HepG2 (cell line): ENCODE measurements around the gene ARG2. TPM values are rescaled to one million over a fixed set of nuclear protein-coding genes. Genes with fewer than 3 reads are reported as not detected.

Source experiments
- ATAC-seq: fragments of 200-7000 bp; cut with Tn5 transposase; 3 replicates; pipeline ENCODE4 v1.9.1; 2020; ENCODE audit warnings: mild to moderate bottlenecking, moderate library complexity
- BruUV-seq: library from RNA; stranded (reverse); fragments of 400-500 nt; replicated peaks from 2 replicates; lab custom pipeline; 2021; lab: Mats Ljungman, UMichigan
- CTCF ChIA-PET: fragments of 300-600 bp; formaldehyde crosslinking; extraction: SDS; loops from one replicate; lab custom pipeline; 2021; ENCODE audit warnings: low total read pairs, inconsistent platforms, low intra/inter-chr PET ratio; lab: Yijun Ruan, JAX
- POLR2A ChIA-PET: fragments of 350-600 bp; sonication (Branson Sonifier 250); formaldehyde crosslinking; loops from one replicate; lab custom pipeline; 2020; ENCODE audit warnings: antibody characterized with exemption, inconsistent platforms; lab: Yijun Ruan, JAX
- DNase-seq: peaks from one replicate; pipeline ENCODE4 v3.0.0-alpha.2; 2015; ENCODE audit warnings: low spot score
- FAIRE-seq: peaks from 3 replicates; lab custom pipeline; 2011; peaks lifted over from hg19 to GRCh38; lab: Jason Lieb, UNC
- H2AFZ ChIP-seq: one replicate; pipeline ENCODE4 v1.6.1; 2011; ENCODE audit warnings: low read length, inconsistent platforms
- H3K27ac ChIP-seq: fragments of 300-600 bp; 3 replicates; pipeline ENCODE4 v1.8.0; 2011; ENCODE audit warnings: mixed run types, mild to moderate bottlenecking, mixed read lengths, low read length, inconsistent platforms; ENCODE audit not compliant: insufficient read depth; ENCODE audit errors: extremely low read length
- H3K27me3 ChIP-seq, 2 experiments: fragments of 200-600 bp in 1 of 2; 2 replicates in 1 of 2; 3 replicates in 1 of 2; pipeline versions ENCODE4 v1.6.0 to v1.8.0; 2011; ENCODE audit warnings: low read length in 2 of 2, mild to moderate bottlenecking in 2 of 2, moderate library complexity in 2 of 2, inconsistent platforms in 1 of 2; ENCODE audit not compliant: insufficient read depth in 2 of 2, control insufficient read depth in 1 of 2
- H3K36me3 ChIP-seq, 2 experiments: fragments of 200-600 bp in 1 of 2; replicated peaks in 1 of 2; 2 replicates in 1 of 2; 3 replicates in 1 of 2; pipeline versions ENCODE4 v1.5.1 to v1.8.0; 2011; ENCODE audit warnings: low read length in 2 of 2, inconsistent platforms in 1 of 2; ENCODE audit not compliant: insufficient read depth in 2 of 2, control insufficient read depth in 1 of 2
- H3K4me1 ChIP-seq: 2 replicates; pipeline ENCODE4 v1.5.1; 2012; ENCODE audit warnings: low read length, inconsistent platforms; ENCODE audit not compliant: insufficient read depth
- H3K4me2 ChIP-seq: 2 replicates; pipeline ENCODE4 v1.6.0; 2011; ENCODE audit warnings: low read depth, low read length, inconsistent platforms
- H3K4me3 ChIP-seq, 3 experiments: fragments of 200-600 bp in 1 of 3; sonication (generic), shearing (Covaris generic) in 1 of 3; replicated peaks in 1 of 3; 2 replicates each; pipeline ENCODE4 v1.5.1; 2011 to 2016; ENCODE audit warnings: low read length in 3 of 3, inconsistent platforms in 2 of 3, low read depth in 2 of 3, mild to moderate bottlenecking in 2 of 3, control low read depth in 1 of 3, mixed read lengths in 1 of 3; ENCODE audit not compliant: insufficient read depth in 1 of 3
- H3K79me2 ChIP-seq: one replicate; pipeline ENCODE4 v1.6.1; 2011; ENCODE audit warnings: low read length, inconsistent platforms; ENCODE audit not compliant: insufficient read depth
- H3K9ac ChIP-seq: 2 replicates; pipeline ENCODE4 v1.6.0; 2011; ENCODE audit warnings: mild to moderate bottlenecking, low read depth, low read length, inconsistent platforms; ENCODE audit not compliant: insufficient read depth
- H3K9me3 ChIP-seq: 2 replicates; pipeline ENCODE4 v1.5.1; 2012; ENCODE audit warnings: mild to moderate bottlenecking, low read length
- H4K20me1 ChIP-seq: 2 replicates; pipeline ENCODE4 v1.6.0; 2011; ENCODE audit warnings: inconsistent platforms, mild to moderate bottlenecking, low read length, moderate library complexity; ENCODE audit not compliant: insufficient read depth
- JUND ChIP-seq: sonication (generic); formaldehyde crosslinking; IDR thresholded peaks from 2 replicates; pipeline ENCODE4 v1.8.0; 2022; ENCODE audit warnings: mild to moderate bottlenecking, missing genetic modification reagents
- KLF13 ChIP-seq: sonication (generic); formaldehyde crosslinking; IDR thresholded peaks from 2 replicates; pipeline ENCODE4 v1.4.0; 2020; ENCODE audit warnings: mild to moderate bottlenecking, missing genetic modification reagents
- NFKBIZ ChIP-seq: IDR thresholded peaks from 2 replicates; pipeline ENCODE4 v1.6.1; 2018; ENCODE audit warnings: missing genetic modification reagents, missing compliant biosample characterization
- RNF2 ChIP-seq: fragments of 450-650 bp; conservative IDR thresholded peaks from 2 replicates; pipeline ENCODE4 v1.6.1; 2016; ENCODE audit warnings: low read depth
- ZNF121 ChIP-seq: sonication (generic); formaldehyde crosslinking; IDR thresholded peaks from 2 replicates; pipeline ENCODE4 v1.5.0; 2020; ENCODE audit warnings: mild to moderate bottlenecking, missing genetic modification reagents
- ZNF280B ChIP-seq: sonication (generic); formaldehyde crosslinking; IDR thresholded peaks from 2 replicates; pipeline ENCODE4 v1.5.0; 2020; ENCODE audit warnings: missing genetic modification reagents, mild to moderate bottlenecking, borderline replicate concordance
- ZNF577 ChIP-seq: sonication (generic); formaldehyde crosslinking; IDR thresholded peaks from 2 replicates; pipeline ENCODE4 v1.4.0; 2020; ENCODE audit warnings: mild to moderate bottlenecking, low read depth, missing genetic modification reagents, borderline replicate concordance
- WGBS: methylation state at CpG from one replicate; pipeline ENCODE4 v1.1.6; 2017; ENCODE audit warnings: low lambda C conversion rate; 5-methylcytosine and 5-hydroxymethylcytosine counted together
- in situ Hi-C: cut with HindIII; loops from 2 replicates; pipeline ENCODE4 v1.10.0; 2017; ENCODE audit warnings: low pct_unique_long_range_greater_than_20kb; ENCODE audit not compliant: extremely low pct_ligation_motif_present
- intact Hi-C: fragments of 100-400 bp; cut with micrococcal nuclease; formaldehyde crosslinking; loops from one replicate; pipeline ENCODE4 v1.10.0; 2022; ENCODE audit not compliant: unreplicated experiment
- polyA plus RNA-seq, 8 experiments: library from polyadenylated mRNA; depleted of rRNA in 3 of 8; stranded (reverse) in 7 of 8; unstranded in 1 of 8; fragments of >200 nt; fragmentation: Illumina TruSeq in 4 of 8; extraction: Trizol in 4 of 8; gene quantifications; 2 replicates each; pipeline versions ENCODE4 v1.2.1 to v1.2.3, GENCODE V29; 2011 to 2016; ENCODE audit warnings: low read depth in 4 of 8, missing spikeins in 1 of 8, mixed read lengths in 1 of 8; ENCODE audit not compliant: insufficient read depth in 1 of 8
- total RNA-seq, 5 experiments: library from RNA; depleted of rRNA; stranded (reverse); fragments of >200 nt; fragmentation: Illumina TruSeq; extraction: Trizol; gene quantifications; 2 replicates each; pipeline ENCODE4 v1.2.3, GENCODE V29; 2016; ENCODE audit warnings: low read depth in 1 of 5
- TF ChIP-seq, protein P1 (sequence below), 2 experiments: fragments of 450-650 bp in 1 of 2; sonication (generic) in 1 of 2; formaldehyde crosslinking in 1 of 2; IDR thresholded peaks; 2 replicates each; pipeline versions ENCODE4 v1.6.1 to v1.8.0; 2016 to 2022; ENCODE audit warnings: antibody characterized with exemption in 1 of 2, mild to moderate bottlenecking in 1 of 2, missing genetic modification reagents in 1 of 2

Gene ARG2
- total and polyA plus RNA-seq, 2 of the 13 experiments (the other 11 are each of a cell fraction or from before 2014, with no cell fraction given) = 37.5 to 73.6 TPM

- TF ChIP-seq, protein P1, sequence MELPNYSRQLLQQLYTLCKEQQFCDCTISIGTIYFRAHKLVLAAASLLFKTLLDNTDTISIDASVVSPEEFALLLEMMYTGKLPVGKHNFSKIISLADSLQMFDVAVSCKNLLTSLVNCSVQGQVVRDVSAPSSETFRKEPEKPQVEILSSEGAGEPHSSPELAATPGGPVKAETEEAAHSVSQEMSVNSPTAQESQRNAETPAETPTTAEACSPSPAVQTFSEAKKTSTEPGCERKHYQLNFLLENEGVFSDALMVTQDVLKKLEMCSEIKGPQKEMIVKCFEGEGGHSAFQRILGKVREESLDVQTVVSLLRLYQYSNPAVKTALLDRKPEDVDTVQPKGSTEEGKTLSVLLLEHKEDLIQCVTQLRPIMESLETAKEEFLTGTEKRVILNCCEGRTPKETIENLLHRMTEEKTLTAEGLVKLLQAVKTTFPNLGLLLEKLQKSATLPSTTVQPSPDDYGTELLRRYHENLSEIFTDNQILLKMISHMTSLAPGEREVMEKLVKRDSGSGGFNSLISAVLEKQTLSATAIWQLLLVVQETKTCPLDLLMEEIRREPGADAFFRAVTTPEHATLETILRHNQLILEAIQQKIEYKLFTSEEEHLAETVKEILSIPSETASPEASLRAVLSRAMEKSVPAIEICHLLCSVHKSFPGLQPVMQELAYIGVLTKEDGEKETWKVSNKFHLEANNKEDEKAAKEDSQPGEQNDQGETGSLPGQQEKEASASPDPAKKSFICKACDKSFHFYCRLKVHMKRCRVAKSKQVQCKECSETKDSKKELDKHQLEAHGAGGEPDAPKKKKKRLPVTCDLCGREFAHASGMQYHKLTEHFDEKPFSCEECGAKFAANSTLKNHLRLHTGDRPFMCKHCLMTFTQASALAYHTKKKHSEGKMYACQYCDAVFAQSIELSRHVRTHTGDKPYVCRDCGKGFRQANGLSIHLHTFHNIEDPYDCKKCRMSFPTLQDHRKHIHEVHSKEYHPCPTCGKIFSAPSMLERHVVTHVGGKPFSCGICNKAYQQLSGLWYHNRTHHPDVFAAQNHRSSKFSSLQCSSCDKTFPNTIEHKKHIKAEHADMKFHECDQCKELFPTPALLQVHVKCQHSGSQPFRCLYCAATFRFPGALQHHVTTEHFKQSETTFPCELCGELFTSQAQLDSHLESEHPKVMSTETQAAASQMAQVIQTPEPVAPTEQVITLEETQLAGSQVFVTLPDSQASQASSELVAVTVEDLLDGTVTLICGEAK (IDR thresholded peaks at IDR 0.05) = no peak
- TF ChIP-seq, protein P1 (CRISPR knock-in tag; IDR thresholded peaks at IDR 0.05) = no peak
Observed at GRCh38 chr14:67638642-67639041, 18.9 kb downstream of the ARG2 start (continued).

GRCh38 chr14:67641480-67641879, 21.8 kb downstream of the ARG2 start:
- no peaks in the 10 kb centered on the region for H3K27me3 ChIP-seq
- ChIA-PET CTCF (no interaction called here), POLR2A (no interaction called here)
- H2AFZ ChIP-seq = no peak overlapping the region
- TF ChIP-seq ZNF121 (CRISPR knock-in tag) = peak; percentile 55; the same call in 1 of the 2 replicates
- no peak for TF ChIP-seq RNF2
- no peak for TF ChIP-seq ZNF280B (CRISPR knock-in tag)
- no peak for TF ChIP-seq ZNF577 (CRISPR knock-in tag)
- no peak for TF ChIP-seq JUND
- TF ChIP-seq NFKBIZ (CRISPR knock-in tag) = no peak
- no peak for TF ChIP-seq KLF13
- H3K27ac ChIP-seq = no peak overlapping the region
- intact Hi-C loops (no loop called here), in situ Hi-C loops (no loop called here)
- peaks cover 3% of the 10 kb centered on the region; the same call in 1 of the 2 replicates for H3K4me1 ChIP-seq
- FAIRE-seq (no peak), DNase-seq (no peak), ATAC-seq (no peak)
- H3K9me3 ChIP-seq = no peaks in the 10 kb centered on the region
- no peak overlapping the region for H3K4me3 ChIP-seq
- no peak overlapping the region for H3K9ac ChIP-seq
- H3K4me2 ChIP-seq = no peak overlapping the region
- no peaks in the 10 kb centered on the region for H3K79me2 ChIP-seq
- WGBS = 96% methylated on average over 1 of the region's 1 CpG
- H4K20me1 ChIP-seq = no peaks in the 10 kb centered on the region
- H3K36me3 ChIP-seq = peaks cover 17 to 23% of the 10 kb centered on the region in 2 experiments; a peak in 4 of 5 replicates
- no TSS peak for BruUV-seq
